Effector memory CD4-positive, alpha-beta T cell (primary cell): ENCODE measurements around the gene MRPL42.
A peak's percentile ranks its signal among the peaks of the same experiment; 100 is the strongest.

Experiments used
- DNase-seq, 3 donors: peaks; one replicate each; pipeline ENCODE4 v3.0.0-alpha.2; 2020
- H3K27ac ChIP-seq: 2 replicates; pipeline ENCODE4 v1.7.0; 2013; ENCODE audit warnings: mild to moderate bottlenecking, low read length, moderate library complexity; ENCODE audit not compliant: insufficient read depth, poor library complexity, severe bottlenecking
- H3K27me3 ChIP-seq: replicated peaks from 2 replicates; pipeline ENCODE4 v1.7.0; 2013; ENCODE audit warnings: mild to moderate bottlenecking, low read length; ENCODE audit not compliant: insufficient read depth, control insufficient read depth, poor library complexity, severe bottlenecking
- H3K36me3 ChIP-seq: 2 replicates; pipeline ENCODE4 v1.7.0; 2013; ENCODE audit warnings: mild to moderate bottlenecking, low read length, moderate library complexity; ENCODE audit not compliant: control insufficient read depth, insufficient read depth
- H3K4me1 ChIP-seq: 2 replicates; pipeline ENCODE4 v1.7.0; 2013; ENCODE audit warnings: low read length, mild to moderate bottlenecking; ENCODE audit not compliant: control insufficient read depth, insufficient read depth, poor library complexity, severe bottlenecking
- H3K4me3 ChIP-seq: 2 replicates; pipeline ENCODE4 v1.7.0; 2013; ENCODE audit warnings: low read length, low read depth, mild to moderate bottlenecking; ENCODE audit not compliant: insufficient read depth, poor library complexity, severe bottlenecking
- H3K9me3 ChIP-seq: 2 replicates; pipeline ENCODE4 v1.7.0; 2013; ENCODE audit warnings: mild to moderate bottlenecking, low read length, moderate library complexity; ENCODE audit not compliant: control insufficient read depth
- total RNA-seq, 3 donors: gene quantifications; one replicate each; lab custom pipeline; 2026; lab: John Stamatoyannopoulos, UW

The MRPL42 gene
- 30.4 to 54.6 (median 33.3) reads per million in 3 donors for total RNA-seq

DNA sequence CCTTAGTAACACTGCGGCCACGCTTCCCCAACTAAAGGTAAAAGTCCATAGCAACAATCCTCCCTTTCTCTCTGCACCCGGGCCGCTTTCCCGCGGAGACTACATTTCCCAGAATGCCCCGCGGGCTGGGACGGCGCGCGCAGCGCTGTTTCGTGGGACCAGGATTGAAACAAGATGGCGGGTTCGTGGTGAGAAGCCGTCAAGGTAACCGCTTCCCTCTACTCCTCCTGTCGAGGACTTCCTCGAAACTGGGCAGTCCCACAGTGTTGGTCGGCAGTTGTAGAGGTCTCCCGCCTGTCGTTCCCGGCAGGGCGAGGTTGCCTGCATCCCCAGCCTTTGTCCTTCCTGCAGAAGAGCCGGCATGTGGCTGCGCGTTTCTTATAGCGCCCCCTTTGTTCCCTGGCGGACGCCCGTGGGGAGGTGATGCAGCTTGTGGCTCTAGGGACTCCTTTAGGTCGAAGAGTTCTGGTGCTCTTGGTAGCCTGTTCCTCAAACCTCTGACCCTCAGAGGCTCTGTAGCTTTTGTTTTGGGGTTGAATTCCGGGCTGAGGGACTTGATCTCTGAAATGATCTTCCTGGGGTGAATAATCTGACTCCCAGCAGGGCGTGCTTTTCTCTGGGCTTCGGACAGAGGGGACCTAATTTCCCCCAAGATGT is at the start of gene MRPL42:
MRPL42 (plus strand) TSS at position 164 of the 657 bp plus-strand sequence. CDS start 1,772 bp downstream, outside the sequence.
- peak; percentile 77 to 87 (median 82) for DNase-seq
- peaks cover 14% of the 10 kb centered on the region for H3K4me1 ChIP-seq
- H3K27ac ChIP-seq = peak within 1 kb of the TSS; percentile 81
- peaks cover 9% of the 10 kb centered on the region for H3K36me3 ChIP-seq
- peak within 1 kb of the TSS; percentile 84 for H3K4me3 ChIP-seq
- H3K27me3 ChIP-seq = no peaks in the 10 kb centered on the region
- H3K9me3 ChIP-seq = no peaks in the 10 kb centered on the region

DNA sequence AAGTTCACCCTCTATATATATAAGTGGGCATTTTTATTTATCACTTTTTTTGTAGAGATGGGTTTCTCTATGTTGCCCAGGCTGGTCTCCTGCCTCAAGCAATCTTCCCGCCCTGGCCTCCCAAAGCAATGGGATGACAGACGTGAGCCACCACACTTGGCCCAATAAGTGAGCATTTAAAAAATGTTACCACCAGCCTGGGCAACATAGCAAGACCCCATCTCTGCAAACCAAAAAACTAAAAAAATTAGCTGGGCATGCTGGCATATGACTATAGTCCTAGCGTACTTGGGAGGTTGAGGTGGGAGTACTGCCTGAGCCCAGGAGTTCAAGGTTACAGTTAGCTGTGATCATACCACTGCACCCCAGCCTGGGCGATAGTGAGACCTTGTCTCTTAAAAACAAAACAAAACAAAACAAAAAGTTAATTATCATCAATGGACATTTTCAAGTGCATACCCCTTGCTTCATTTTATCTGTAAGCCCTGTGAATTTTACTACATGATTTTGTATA is 49.3 kb upstream of the MRPL42 start:
- no peak overlapping the region for H3K4me3 ChIP-seq
- H3K36me3 ChIP-seq = no peaks in the 10 kb centered on the region
- no peak for DNase-seq
- H3K27ac ChIP-seq = no peak overlapping the region
- H3K4me1 ChIP-seq = peaks cover 14% of the 10 kb centered on the region
- no peaks in the 10 kb centered on the region for H3K27me3 ChIP-seq
- no peaks in the 10 kb centered on the region for H3K9me3 ChIP-seq

DNA sequence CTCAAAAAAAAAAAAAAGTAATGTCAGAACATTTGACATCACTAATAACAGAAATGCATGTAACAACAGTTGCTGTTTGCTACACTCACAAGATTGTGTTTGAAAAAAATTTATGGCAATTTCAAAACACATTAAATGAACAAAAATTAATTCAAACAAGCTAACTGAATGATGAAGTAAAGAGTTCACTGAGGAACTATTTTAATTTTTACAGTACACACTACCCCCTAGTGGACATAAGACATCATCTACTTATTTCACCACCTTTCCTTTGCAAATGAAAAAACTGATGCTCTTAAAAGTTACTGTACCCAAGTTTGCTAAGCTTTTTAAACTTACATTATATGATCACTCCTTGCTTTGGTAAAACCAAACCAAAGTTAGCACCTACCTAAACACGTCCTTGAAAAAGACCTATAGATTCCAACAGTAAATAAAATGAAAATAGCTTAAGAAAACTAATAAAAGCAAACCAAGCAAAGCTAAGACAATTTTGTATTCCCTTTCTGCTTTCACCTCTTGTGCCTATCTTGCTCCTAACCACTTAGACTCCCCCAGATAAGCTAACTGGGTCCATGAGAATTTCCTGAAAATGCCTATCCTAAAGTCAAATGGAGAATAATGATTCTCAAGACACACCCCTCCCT is 47.8 kb upstream of the MRPL42 start:
- no peak overlapping the region for H3K4me3 ChIP-seq
- H3K9me3 ChIP-seq = no peaks in the 10 kb centered on the region
- DNase-seq = no peak
- no peaks in the 10 kb centered on the region for H3K36me3 ChIP-seq
- peaks cover 10% of the 10 kb centered on the region for H3K4me1 ChIP-seq
- H3K27me3 ChIP-seq = no peaks in the 10 kb centered on the region
- no peak overlapping the region for H3K27ac ChIP-seq

DNA sequence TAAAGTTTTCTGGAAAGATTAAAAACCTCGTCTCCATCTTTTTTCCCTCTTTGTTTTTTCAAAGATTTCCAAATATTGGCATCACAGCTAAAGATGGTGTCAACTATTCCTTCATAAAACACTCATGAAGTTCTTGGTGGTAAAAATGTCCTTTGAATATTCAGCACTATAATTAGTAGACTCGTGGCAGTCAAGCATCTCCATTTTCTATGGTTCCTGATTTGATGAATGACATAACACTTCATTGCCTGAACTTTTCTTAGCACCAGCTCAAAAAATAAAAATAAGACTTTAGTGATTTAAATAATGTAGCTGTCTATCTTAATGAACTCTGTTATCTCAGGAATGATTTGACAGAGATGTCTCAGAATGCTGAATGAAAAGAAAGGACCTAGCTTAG is 45.3 kb upstream of the MRPL42 start:
- no peaks in the 10 kb centered on the region for H3K36me3 ChIP-seq
- H3K27ac ChIP-seq = no peak overlapping the region
- H3K4me1 ChIP-seq = peaks cover 24% of the 10 kb centered on the region
- no peak overlapping the region for H3K4me3 ChIP-seq
- no peaks in the 10 kb centered on the region for H3K9me3 ChIP-seq
- no peaks in the 10 kb centered on the region for H3K27me3 ChIP-seq
- no peak for DNase-seq

DNA sequence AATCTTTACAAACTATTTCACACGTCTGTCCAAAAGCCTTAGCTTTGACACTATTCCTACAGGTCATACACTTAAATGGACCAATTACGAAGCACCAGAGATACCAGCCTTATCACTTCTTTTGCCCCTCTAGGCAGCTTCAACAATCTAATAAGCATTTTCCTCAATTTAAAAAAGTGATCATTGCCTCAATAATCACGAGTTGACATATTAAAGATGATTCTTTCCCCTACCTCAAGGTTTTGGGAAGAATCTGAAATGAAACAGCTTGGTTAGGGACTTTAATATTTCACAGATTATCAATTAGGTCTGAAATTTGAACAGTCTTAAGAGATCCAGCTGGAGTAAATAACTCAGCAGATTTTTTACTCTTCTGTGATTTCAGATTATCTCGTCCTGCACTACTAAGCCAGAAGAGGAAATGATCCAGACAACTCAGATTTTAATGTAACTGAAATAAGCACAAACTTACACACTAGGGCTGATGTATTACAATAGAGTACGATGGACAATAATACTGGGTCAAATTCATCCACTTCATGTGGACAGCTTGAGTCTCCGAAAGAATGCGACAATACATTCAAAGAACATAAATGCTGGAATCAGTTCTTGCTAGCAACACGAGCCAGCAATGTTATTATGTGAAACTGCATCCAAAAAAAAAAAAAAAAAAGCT is 41.4 kb upstream of the MRPL42 start:
- Histone ChIP-seq H3K27ac (no peak overlapping the region), H3K4me3 (no peak overlapping the region)

DNA sequence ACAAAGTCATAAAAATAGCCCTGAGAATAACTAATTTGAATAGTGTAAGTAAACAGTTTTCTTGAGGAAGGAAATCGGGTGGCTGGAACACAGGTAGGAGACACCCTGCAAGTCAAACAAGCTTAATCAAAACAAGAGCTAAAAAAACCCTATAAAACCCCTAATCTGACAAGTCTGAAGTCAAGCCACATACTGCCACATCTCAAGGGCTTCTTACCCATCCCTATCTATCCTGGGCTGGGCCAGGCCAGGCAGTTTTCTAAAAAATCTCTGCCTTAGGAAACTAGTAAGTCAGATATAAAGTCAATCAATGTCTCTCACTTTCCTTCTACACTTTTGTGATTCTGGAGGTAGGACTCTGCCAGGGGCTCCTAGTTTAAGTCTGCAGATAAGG is 40.9 kb upstream of the MRPL42 start:
- no peak for DNase-seq
- Histone ChIP-seq H3K27me3 (no peaks in the 10 kb centered on the region), H3K4me1 (peaks cover 33% of the 10 kb centered on the region), H3K4me3 (peak overlapping the region; percentile 2), H3K9me3 (no peaks in the 10 kb centered on the region), H3K27ac (no peak overlapping the region), H3K36me3 (no peaks in the 10 kb centered on the region)

More for the DNA sequence above, 41.4 kb upstream of the MRPL42 start:
- no peak for DNase-seq
- peaks cover 33% of the 10 kb centered on the region for H3K4me1 ChIP-seq
- no peaks in the 10 kb centered on the region for H3K9me3 ChIP-seq
- H3K27me3 ChIP-seq = no peaks in the 10 kb centered on the region
- no peaks in the 10 kb centered on the region for H3K36me3 ChIP-seq

DNA sequence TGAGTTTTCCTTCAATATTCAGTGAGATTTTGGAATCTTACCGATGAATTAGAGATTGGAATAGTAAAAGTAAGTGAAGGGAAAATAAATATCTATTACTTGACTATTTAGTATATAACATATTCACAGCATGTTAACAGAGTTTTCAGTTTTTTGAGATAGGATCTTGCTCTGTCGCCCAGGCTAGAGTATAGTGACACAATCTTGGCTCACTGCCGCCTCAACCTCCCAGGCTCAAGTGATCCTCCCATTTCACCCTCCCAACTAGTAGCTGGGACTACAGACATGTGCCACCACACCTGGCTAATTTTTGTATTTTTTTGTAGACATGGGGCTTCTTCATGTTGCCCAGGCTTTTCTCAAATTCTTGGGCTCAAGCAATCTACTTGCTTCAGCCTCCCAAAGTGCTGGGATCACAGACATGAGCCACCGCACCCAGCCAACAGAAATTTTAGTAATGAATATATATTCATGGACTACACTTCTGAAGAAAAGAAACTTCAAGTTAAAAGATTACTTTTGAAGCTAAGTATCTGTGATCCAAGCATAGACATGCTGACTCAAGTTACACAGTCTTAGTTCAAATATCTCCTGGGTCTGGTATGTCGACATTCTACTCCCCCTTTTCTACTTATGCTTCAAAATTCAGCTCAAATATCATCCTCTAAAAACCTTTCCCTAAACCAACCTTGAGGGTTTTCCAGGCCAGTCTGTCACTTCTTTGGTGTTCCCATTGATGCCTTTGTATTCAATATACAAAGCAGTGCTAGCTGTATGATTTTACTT is 39.3 kb upstream of the MRPL42 start:
- Histone ChIP-seq H3K27me3 (no peaks in the 10 kb centered on the region), H3K4me3 (no peak overlapping the region), H3K36me3 (no peaks in the 10 kb centered on the region), H3K9me3 (no peaks in the 10 kb centered on the region), H3K27ac (no peak overlapping the region), H3K4me1 (peaks cover 29% of the 10 kb centered on the region)
- DNase-seq = no peak

DNA sequence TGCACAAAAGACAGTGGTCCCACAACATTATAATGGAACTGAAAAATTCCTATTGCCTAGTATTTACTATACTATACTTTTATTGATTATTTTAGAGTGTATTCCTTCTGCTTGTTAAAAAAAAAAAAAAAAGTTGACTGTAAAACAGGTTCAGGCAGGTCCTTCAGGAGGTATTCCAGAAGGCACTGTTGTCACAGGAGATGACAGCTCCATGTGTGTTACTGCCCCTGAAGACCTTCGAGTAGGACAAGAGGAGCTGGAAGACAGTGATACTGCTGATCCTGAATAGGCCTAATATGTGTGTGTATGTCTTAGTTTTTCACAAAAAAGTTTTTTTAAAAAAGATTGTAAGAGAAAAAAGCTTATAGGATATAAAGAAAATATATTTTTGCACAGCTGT is 37.9 kb upstream of the MRPL42 start:
- Histone ChIP-seq H3K27me3 (no peaks in the 10 kb centered on the region), H3K9me3 (no peaks in the 10 kb centered on the region), H3K36me3 (no peaks in the 10 kb centered on the region), H3K4me1 (peaks cover 29% of the 10 kb centered on the region), H3K4me3 (no peak overlapping the region), H3K27ac (no peak overlapping the region)
- DNase-seq = no peak

DNA sequence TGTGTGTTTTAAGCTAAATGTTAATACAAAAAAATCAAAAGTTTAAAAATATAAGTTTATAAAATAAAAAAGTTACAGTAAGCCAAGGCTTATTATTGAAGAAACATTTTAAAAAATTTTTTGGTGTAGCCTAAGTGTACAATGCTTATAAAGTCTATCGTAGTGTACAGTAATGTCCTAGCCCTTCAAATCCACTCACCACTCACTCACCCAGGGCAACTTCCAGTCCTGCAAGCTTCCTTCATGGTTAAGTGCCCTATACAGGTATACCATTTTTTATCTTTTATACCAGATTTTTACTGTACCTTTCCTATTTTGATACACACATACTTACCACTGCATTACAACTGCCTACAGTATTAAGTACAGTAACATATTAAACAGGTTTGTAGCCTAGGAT is 37.5 kb upstream of the MRPL42 start:
- peaks cover 29% of the 10 kb centered on the region for H3K4me1 ChIP-seq

More for the DNA sequence above, 37.5 kb upstream of the MRPL42 start:
- Histone ChIP-seq H3K27me3 (no peaks in the 10 kb centered on the region), H3K4me3 (no peak overlapping the region), H3K9me3 (no peaks in the 10 kb centered on the region), H3K36me3 (no peaks in the 10 kb centered on the region), H3K27ac (no peak overlapping the region)
- DNase-seq = no peak
